ENCODE measurements around the gene TBX3. TPM values are rescaled to one million over a fixed set of nuclear protein-coding genes. Genes with fewer than 3 reads are reported as not detected.

TBX3 gene
- total RNA-seq, 2 experiments from 2014 or later, result not detected

DNA sequence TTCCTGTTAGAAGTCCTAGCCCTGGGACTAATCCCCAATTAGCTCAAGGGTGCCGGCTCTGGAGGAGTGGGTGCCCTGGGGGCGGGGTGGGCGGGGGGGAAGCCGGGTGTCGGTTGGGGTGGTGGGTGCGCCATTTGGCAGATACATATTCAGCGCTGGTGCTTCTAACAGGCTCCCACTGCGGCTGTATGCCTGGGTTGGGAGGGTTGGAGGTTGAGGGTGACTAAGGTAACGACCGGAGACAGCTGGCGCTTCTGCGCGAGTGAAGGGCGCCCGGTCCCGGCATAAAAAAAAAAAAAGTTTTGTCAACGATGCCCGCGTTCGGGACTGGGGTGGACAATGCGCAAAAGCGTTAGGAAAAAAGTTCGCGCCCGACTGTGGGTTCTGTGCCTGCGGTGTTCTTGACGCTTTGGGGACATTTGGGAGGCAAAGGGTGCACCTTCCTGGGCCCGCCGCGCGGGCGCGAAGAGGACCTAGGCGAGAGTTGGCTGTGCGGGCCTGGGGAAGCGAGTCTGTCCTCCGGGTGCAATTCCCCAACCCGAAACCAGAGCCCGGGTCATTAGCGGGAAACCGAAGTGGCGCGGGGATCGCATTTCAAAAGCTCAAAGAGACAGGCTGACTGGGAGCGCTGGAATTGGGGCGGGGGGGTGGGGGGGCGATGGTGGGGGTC, 19.2 kb downstream of the TBX3 start:
- POLR2A ChIA-PET, result no interaction called here
- DNase-seq, result no peak
- no peak overlapping the region for H3K4me3 Mint-ChIP-seq
- H3K36me3 Mint-ChIP-seq, result no peaks in the 10 kb centered on the region
- H3K27me3 Mint-ChIP-seq, result peaks cover 54% of the 10 kb centered on the region
- H3K9me3 Mint-ChIP-seq, result no peaks in the 10 kb centered on the region
- H3K27ac Mint-ChIP-seq, result no peak overlapping the region
- peaks cover 8% of the 10 kb centered on the region for H3K4me1 Mint-ChIP-seq
- ATAC-seq (ENCODE audit: low read depth), result no peak

DNA sequence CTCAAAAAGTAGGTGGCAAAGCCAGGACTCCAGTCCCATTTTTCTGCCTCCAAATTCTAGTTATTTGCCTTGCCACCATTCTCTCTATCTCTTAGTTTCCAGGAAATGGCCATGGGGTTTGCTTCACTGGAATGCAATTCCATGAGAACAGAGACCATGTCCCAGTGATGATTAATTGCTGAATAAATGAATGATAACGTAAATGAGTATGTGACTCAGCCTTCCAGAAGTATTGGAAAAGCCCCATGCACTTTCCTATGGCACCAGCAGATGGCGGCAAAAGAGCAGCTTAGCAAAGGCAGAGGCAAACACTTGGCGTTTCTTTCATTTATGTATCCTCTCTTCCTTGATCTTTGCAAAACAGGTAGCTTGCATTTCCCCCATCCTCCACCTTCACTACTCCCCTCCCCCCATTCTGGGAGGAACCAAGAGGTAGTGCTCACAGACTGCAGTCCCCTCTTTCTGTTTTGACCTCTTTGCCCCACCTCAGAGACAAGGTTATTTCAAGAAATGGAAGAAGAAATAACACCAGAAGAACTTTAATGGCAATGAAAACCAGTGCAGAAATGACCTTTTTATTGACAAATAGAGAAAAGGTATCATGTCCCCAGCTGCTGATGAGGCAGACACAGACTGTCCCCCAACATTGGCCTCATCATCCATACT, 21.3 kb downstream of the TBX3 start:
- Mint-ChIP-seq H3K27ac (no peak overlapping the region), H3K36me3 (no peaks in the 10 kb centered on the region), H3K27me3 (peaks cover 40% of the 10 kb centered on the region), H3K9me3 (no peaks in the 10 kb centered on the region), H3K4me1 (peaks cover 6% of the 10 kb centered on the region), H3K4me3 (no peak overlapping the region)
- DNase-seq, result peak; percentile 67
- ATAC-seq (ENCODE audit: low read depth), result no peak
- POLR2A ChIA-PET, result no interaction called here

DNA sequence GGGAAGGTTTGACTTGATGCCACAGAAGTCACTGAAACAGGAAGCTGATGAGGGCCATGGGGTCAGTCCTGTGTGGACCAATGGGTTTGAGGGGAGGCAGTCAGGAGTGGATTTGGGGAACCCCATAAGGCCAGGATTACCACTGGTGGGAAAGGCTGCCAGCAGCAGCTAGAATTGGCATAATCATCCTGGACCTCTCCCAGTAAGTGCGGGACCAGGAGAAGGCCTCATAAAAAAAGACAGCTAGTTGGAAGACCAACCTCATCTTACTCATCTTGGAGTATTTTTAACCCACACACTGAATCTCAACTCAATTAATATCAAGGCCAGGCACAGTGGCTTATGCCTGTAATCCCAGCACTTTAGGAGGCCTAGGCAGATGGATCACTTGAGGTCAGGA, 22.7 kb downstream of the TBX3 start:
- Mint-ChIP-seq H3K4me1 (no peaks in the 10 kb centered on the region), H3K36me3 (no peaks in the 10 kb centered on the region), H3K9me3 (no peaks in the 10 kb centered on the region), H3K27me3 (peaks cover 27% of the 10 kb centered on the region), H3K27ac (no peak overlapping the region), H3K4me3 (no peak overlapping the region)
- no peak for DNase-seq
- POLR2A ChIA-PET, result no interaction called here
- no peak for ATAC-seq (ENCODE audit: low read depth)

DNA sequence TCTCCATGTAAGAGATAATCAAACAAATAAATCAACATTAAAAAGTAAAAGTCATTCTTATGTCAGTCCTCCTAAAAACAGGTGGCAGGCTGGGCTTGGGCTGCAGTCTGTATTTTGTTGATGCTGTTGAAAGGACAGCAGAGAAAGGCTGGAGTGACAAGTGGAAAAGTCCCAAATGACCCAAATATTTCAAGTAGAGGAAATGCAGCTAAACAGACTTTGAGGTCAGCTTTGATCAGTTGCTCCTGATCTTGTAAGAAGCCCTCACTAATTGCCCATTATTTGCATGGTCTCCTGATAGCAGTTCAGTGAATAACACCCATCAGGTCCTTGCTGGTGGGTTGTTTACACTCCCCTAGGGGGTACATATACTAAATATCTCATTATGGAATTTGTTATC, 24.9 kb downstream of the TBX3 start:
- POLR2A ChIA-PET, result no interaction called here
- Mint-ChIP-seq H3K27ac (no peak overlapping the region), H3K9me3 (no peaks in the 10 kb centered on the region), H3K4me1 (no peaks in the 10 kb centered on the region), H3K4me3 (no peak overlapping the region), H3K36me3 (no peaks in the 10 kb centered on the region), H3K27me3 (peaks cover 12% of the 10 kb centered on the region)
- ATAC-seq (ENCODE audit: low read depth) (no peak), DNase-seq (no peak)

DNA sequence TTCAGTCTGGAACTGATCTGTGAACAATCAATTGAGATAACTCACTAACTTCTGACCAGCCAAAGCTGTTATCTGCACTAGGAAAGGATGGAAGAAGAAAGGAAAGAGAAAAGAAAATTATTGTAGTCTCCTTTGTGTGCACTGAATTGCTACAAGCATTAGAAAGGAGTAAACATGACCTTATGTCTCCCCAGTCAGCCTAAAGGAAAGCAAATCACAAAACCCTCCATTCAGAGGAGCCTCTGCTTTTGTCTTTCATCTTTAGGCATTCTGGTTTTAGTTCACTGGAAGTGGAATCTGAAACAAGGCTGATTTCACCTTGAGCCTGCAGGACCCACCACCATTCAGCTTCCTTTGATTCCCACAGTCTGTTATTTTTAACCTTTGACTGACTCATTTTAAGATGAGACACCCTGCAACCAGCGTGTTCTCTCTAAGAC, 26.0 kb downstream of the TBX3 start:
- no peak for ATAC-seq (ENCODE audit: low read depth)
- Mint-ChIP-seq H3K9me3 (no peaks in the 10 kb centered on the region), H3K4me1 (no peaks in the 10 kb centered on the region), H3K36me3 (no peaks in the 10 kb centered on the region), H3K27ac (no peak overlapping the region), H3K27me3 (peaks cover 6% of the 10 kb centered on the region), H3K4me3 (no peak overlapping the region)
- DNase-seq, result no peak
- POLR2A ChIA-PET, result no interaction called here

DNA sequence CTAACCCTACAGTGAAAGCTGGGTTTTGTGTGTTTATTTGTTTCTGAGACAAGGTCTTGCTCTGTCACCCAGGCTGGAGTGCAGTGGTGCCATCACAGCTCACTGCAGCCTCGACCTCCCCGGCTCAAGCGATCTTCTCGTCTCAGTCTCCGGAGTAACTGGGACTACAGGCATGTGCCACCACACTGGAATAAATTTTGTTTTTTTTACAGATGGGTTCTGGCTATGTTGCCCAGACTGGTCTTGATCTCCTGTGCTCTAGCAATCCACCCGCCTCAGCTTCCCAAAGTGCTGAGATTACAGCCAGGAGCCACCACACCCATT, 26.4 kb downstream of the TBX3 start:
- no peak overlapping the region for H3K4me3 Mint-ChIP-seq
- H3K9me3 Mint-ChIP-seq, result no peaks in the 10 kb centered on the region
- H3K27me3 Mint-ChIP-seq, result peaks cover 2% of the 10 kb centered on the region
- POLR2A ChIA-PET, result no interaction called here
- ATAC-seq (ENCODE audit: low read depth) (no peak), DNase-seq (no peak)
- H3K4me1 Mint-ChIP-seq, result no peaks in the 10 kb centered on the region
- no peaks in the 10 kb centered on the region for H3K36me3 Mint-ChIP-seq
- no peak overlapping the region for H3K27ac Mint-ChIP-seq

DNA sequence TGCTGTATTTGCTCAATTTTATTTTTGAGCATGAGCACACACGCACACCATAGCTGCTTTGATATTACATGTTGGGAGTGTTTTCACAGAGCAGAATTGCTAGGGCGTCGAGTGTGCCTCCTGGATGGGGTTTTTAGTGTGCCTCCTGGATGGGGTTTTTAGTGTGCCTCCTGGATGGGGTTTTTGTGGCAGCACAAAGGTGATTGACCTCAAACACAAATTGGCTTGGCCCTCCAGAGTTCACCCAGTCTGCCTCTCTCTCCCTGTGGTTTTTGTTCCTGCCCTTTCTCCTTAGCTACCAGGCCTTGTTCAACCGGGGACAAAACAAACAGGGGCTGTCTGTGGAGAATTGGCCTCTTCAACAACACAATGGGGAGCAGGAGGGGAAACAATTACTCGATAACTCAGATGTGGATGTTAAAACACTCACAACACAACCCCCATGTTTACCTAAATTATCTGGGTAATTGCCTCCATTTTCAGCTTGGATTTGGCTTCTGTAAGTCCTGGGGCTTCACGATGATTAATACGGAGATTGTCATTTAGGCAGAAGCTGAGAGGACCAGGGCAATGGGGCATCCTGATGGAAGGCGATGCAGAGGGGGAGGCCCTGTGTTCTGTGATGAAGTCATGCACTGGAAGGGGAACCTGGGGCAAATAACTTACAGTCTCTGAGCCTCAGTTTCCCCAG, 26.9 kb downstream of the TBX3 start:
- H3K4me1 Mint-ChIP-seq, result no peaks in the 10 kb centered on the region
- POLR2A ChIA-PET, result no interaction called here

DNA sequence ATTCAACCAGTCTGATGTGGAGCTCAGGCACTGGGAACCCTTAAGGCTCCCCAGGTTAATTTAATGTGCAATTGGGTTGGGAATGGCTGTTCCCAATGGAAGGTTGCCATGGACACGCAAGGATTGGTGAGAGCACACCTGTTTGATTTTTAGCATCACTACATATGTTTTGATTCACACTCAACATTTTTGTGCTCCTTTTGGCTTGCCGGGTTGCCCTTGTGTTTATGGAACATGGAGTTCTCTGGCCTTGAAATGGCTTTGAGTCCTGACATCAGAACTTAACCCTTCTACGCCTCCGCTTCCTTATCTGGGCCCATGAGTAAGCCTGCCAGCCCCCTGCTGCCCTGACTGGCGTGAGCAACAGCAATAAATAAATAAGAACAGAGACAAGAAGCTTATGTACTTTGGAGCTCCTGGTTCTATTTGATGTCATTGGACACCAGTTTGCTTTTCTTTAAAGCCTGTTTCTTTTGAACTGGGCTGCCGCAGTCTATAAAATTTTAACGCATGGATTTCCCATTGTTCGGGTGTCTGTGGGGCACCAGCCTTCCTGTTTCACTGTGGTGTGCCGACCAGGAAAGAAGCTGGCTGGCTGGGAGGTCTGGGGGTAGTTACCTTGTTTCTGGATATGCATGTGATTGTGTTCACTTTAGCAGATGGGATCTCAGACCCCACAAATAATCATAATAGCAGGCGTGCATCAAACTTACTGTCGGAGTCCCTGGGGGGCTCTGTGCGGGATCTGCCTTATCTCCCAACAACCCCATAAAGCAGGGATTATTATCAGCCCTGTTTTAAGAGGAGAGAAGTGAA, 27.8 kb downstream of the TBX3 start:
- H3K9me3 Mint-ChIP-seq, result no peaks in the 10 kb centered on the region
- H3K27ac Mint-ChIP-seq, result no peak overlapping the region
- H3K36me3 Mint-ChIP-seq, result no peaks in the 10 kb centered on the region
- DNase-seq, result no peak
- ATAC-seq (ENCODE audit: low read depth), result no peak
- no peak overlapping the region for H3K4me3 Mint-ChIP-seq
- POLR2A ChIA-PET, result no interaction called here
- peaks cover 2% of the 10 kb centered on the region for H3K27me3 Mint-ChIP-seq
- no peaks in the 10 kb centered on the region for H3K4me1 Mint-ChIP-seq

More for the DNA sequence above, 26.9 kb downstream of the TBX3 start:
- Mint-ChIP-seq H3K36me3 (no peaks in the 10 kb centered on the region), H3K9me3 (no peaks in the 10 kb centered on the region), H3K4me3 (no peak overlapping the region), H3K27me3 (peaks cover 2% of the 10 kb centered on the region), H3K27ac (no peak overlapping the region)
- ATAC-seq (ENCODE audit: low read depth) (no peak), DNase-seq (no peak)

DNA sequence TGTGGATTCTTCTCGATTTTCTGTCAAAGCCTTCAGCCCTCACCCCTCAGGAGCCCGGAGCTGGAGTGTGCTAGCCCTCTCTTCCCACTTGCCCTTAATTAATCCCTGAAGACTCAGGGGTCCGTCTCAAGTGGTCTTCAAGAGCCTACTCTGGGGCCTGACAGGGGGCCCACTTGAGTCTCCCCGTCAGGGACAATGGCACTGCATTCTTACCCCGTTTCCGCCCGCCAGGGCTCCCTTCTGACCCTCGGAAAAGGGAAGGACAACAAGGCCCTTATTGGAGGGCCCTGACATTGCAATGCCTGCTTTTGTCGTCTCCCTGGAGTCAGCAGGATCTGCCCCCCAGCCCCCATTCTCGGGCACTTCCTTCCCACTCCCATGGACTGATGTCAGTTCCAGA, 34.4 kb downstream of the TBX3 start:
- ATAC-seq (ENCODE audit: low read depth), result no peak
- Mint-ChIP-seq H3K27me3 (no peaks in the 10 kb centered on the region), H3K4me3 (no peak overlapping the region), H3K27ac (no peak overlapping the region), H3K4me1 (no peaks in the 10 kb centered on the region), H3K9me3 (no peaks in the 10 kb centered on the region), H3K36me3 (no peaks in the 10 kb centered on the region)
- DNase-seq, result no peak
- POLR2A ChIA-PET, result no interaction called here

DNA sequence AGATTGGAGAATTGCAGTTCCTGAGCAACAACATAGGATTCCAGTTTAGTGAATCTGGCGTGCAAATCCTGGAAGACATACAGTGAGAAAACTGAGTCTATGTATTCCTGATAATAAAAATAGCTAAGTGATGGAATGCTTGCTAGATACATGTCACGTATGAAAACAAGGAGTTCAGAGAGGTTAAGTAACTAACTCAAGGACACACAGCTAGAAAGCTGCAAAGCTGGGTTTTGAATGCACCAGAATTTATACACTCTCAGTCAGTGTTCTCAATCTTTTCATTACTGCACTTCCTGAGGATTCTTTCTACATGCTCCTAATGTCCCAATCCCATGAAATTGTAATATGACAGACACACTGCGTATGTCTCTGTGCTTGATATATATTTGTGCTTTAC, 35.3 kb downstream of the TBX3 start:
- DNase-seq, result no peak
- Mint-ChIP-seq H3K4me3 (no peak overlapping the region), H3K27ac (no peak overlapping the region), H3K27me3 (no peaks in the 10 kb centered on the region), H3K9me3 (no peaks in the 10 kb centered on the region), H3K36me3 (no peaks in the 10 kb centered on the region), H3K4me1 (no peaks in the 10 kb centered on the region)
- ATAC-seq (ENCODE audit: low read depth), result no peak
- POLR2A ChIA-PET, result no interaction called here

DNA sequence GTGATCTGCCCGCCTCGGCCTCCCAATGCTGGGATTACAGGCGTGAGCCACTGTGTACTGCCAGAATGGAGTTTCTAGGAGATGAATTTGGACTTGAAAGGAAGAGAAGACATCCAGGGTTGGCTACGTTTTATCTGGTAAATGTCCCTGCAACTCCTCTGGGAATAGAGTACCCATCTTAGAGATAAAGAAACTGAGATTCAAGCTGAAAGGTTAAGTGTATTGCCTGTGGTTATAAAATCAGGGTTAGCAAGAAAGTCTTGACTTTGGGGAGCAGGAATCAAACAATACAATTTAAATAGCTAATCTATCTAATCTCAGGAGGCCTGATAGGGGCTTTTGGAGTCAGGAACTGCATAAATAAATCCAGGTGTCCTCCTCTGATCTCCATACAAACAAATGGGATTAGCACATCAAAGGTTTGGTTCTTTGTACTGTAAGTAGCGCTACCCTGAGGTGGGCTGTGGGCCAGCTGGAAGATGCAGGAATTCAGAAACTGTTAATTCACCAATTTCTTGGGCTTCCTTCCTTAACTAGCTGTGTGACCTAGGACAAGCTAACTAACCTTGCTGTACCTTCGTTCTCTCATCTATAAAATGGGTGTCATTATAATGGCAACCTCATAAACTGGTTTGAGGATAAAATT, 45.1 kb downstream of the TBX3 start:
- no peak overlapping the region for H3K4me3 Mint-ChIP-seq
- POLR2A ChIA-PET, result no interaction called here
- H3K27me3 Mint-ChIP-seq, result no peaks in the 10 kb centered on the region
- DNase-seq (no peak), ATAC-seq (ENCODE audit: low read depth) (no peak)
- H3K4me1 Mint-ChIP-seq, result no peaks in the 10 kb centered on the region
- no peaks in the 10 kb centered on the region for H3K36me3 Mint-ChIP-seq
- no peaks in the 10 kb centered on the region for H3K9me3 Mint-ChIP-seq
- no peak overlapping the region for H3K27ac Mint-ChIP-seq

DNA sequence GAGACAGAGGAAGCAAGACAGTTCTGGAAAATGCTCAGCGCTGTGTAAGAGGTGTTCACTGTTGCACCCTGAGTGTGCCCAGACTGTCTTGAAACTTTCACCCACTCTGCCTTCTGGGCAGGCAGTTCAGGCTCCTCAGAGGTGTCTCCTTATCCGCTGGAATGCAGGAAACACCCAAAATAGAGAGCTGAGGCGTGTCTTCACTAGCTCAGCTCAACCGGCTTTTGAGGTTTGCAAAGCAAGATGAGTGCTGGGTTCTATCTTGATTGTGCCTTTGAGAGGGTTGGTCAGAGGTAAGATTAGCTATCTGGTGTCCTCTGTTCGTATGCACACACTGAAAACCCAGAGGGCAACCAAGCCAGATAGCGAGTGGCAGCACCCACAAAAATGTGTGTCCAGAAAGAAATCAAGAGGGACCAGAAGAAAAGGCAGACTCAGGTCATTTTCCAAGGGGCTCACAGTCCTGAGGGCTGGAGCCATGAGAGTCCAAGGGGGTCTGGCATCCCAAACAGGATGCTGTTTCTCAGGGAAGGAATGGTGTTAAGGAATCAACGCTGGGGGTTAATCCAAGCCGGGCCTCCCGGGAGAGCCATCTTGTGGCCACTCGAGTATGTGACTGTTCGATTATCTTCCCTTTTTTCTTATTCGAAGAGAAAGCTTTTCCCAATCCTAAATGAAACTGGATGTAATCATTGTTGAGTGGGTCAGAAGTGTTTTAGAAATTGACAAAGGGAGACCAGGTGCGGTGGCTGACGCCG, 47.1 kb downstream of the TBX3 start:
- no peak overlapping the region for H3K4me3 Mint-ChIP-seq
- H3K36me3 Mint-ChIP-seq, result no peaks in the 10 kb centered on the region
- POLR2A ChIA-PET, result no interaction called here
- H3K27ac Mint-ChIP-seq, result no peak overlapping the region
- no peaks in the 10 kb centered on the region for H3K9me3 Mint-ChIP-seq
- DNase-seq (no peak), ATAC-seq (ENCODE audit: low read depth) (no peak)
- H3K27me3 Mint-ChIP-seq, result no peaks in the 10 kb centered on the region
- no peaks in the 10 kb centered on the region for H3K4me1 Mint-ChIP-seq

DNA sequence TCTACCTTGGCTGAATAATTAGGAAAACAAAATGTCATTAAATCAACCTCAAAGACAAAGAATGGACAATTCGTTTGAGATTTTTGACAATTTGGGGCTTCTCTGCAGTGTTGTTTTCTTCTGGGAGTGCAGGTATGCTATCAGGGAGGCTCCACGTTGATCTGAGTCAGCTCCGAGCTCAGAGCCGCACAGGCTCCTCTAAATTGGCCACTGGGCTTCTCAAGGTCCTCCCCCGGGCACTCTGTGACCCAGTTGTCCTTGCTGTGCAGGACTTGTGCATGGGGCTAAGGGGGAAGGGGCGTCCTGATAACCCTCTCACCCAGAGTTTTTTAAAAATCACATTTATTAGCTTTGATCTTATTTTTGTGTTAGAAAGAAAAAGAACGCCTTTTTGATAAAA, 52.7 kb downstream of the TBX3 start:
- Mint-ChIP-seq H3K4me3 (no peak overlapping the region), H3K27me3 (no peaks in the 10 kb centered on the region), H3K36me3 (no peaks in the 10 kb centered on the region), H3K9me3 (no peaks in the 10 kb centered on the region), H3K4me1 (no peaks in the 10 kb centered on the region), H3K27ac (no peak overlapping the region)
- ATAC-seq (ENCODE audit: low read depth) (no peak), DNase-seq (no peak)
- POLR2A ChIA-PET, result no interaction called here

All from activated naive CD8-positive, alpha-beta T cell treated with anti-CD3 and anti-CD28 coated beads, Interleukin-2, amount 10 ng/mL, durations not matched to agents 7 days and 5 days (primary cell).